ENCODE measurements around the gene HOTAIR.

HOTAIR gene

GRCh38 chr12:53956251-53956887 lies 18.4 kb downstream of the HOTAIR start:
- DNase-seq, result no peak

- no peak for DNase-seq
Observed at GRCh38 chr12:53955776-53956250, 18.9 kb downstream of the HOTAIR start.

- no peak for DNase-seq
Observed at GRCh38 chr12:53955036-53955775, 19.5 kb downstream of the HOTAIR start.

GRCh38 chr12:53954694-53955035 lies 20.1 kb downstream of the HOTAIR start, which contains the start of gene HOXC12:
HOXC12 (plus strand) TSS chr12:53954903; CDS start chr12:53954930, 27 bp downstream.
- no peak for DNase-seq

- DNase-seq, result no peak
Observed at GRCh38 chr12:53953831-53954693, 20.7 kb downstream of the HOTAIR start.

- no peak for DNase-seq
Observed at GRCh38 chr12:53952871-53953734, 21.7 kb downstream of the HOTAIR start.

- no peak for DNase-seq
Observed at GRCh38 chr12:53952335-53952694, 22.4 kb downstream of the HOTAIR start.

- no peak for DNase-seq
Observed at GRCh38 chr12:53951577-53952334, 23.0 kb downstream of the HOTAIR start.

GRCh38 chr12:53950789-53951576 lies 23.8 kb downstream of the HOTAIR start:
- no peak for DNase-seq

- no peak for DNase-seq
Observed at GRCh38 chr12:53950437-53950773, 24.3 kb downstream of the HOTAIR start.

- no peak for DNase-seq
Observed at GRCh38 chr12:53949631-53950436, 24.9 kb downstream of the HOTAIR start.

GRCh38 chr12:53948650-53949593 lies 25.8 kb downstream of the HOTAIR start:
- DNase-seq, result no peak

GRCh38 chr12:53947743-53948142 lies 27.0 kb downstream of the HOTAIR start:
- DNase-seq, result no peak

- DNase-seq, result no peak
Observed at GRCh38 chr12:53944907-53945847, 29.6 kb downstream of the HOTAIR start.

- no peak for DNase-seq
Observed at GRCh38 chr12:53944209-53944608, 30.5 kb downstream of the HOTAIR start.

GRCh38 chr12:53942467-53942997 lies 32.2 kb downstream of the HOTAIR start:
- no peak for DNase-seq

GRCh38 chr12:53941750-53942149 lies 33.0 kb downstream of the HOTAIR start:
- DNase-seq, result no peak

All from femur (tissue), 1 donor.